ENCODE results near the gene SEC24B.

SEC24B gene

GRCh38 chr4:109572154-109572553 is 138.5 kb downstream of the SEC24B start:
- TF ChIP-seq GATA3 (IDR thresholded peaks at IDR 0.05; ENCODE audit: low read depth, low read length) = no peak
- no peak for TF ChIP-seq GATA2 (IDR thresholded peaks at IDR 0.05; ENCODE audit: low read depth, low read length)

- TF ChIP-seq GATA2 (IDR thresholded peaks at IDR 0.05; ENCODE audit: low read depth, low read length) = no peak
- no peak for TF ChIP-seq GATA3 (IDR thresholded peaks at IDR 0.05; ENCODE audit: low read depth, low read length)
Measured at GRCh38 chr4:109574443-109574850, 140.8 kb downstream of the SEC24B start.

- TF ChIP-seq GATA2 (IDR thresholded peaks at IDR 0.05; ENCODE audit: low read depth, low read length) = no peak
- no peak for TF ChIP-seq GATA3 (IDR thresholded peaks at IDR 0.05; ENCODE audit: low read depth, low read length)
Measured at GRCh38 chr4:109574931-109575804, 141.6 kb downstream of the SEC24B start.

GRCh38 chr4:109576462-109576861 is 142.8 kb downstream of the SEC24B start:
- TF ChIP-seq GATA3 (IDR thresholded peaks at IDR 0.05; ENCODE audit: low read depth, low read length) (no peak), GATA2 (IDR thresholded peaks at IDR 0.05; ENCODE audit: low read depth, low read length) (no peak)

GRCh38 chr4:109578846-109579245 is 145.2 kb downstream of the SEC24B start:
- TF ChIP-seq GATA3 (IDR thresholded peaks at IDR 0.05; ENCODE audit: low read depth, low read length) = no peak
- TF ChIP-seq GATA2 (IDR thresholded peaks at IDR 0.05; ENCODE audit: low read depth, low read length) = no peak

GRCh38 chr4:109588176-109588575 is 154.6 kb downstream of the SEC24B start:
- no peak for TF ChIP-seq GATA3 (IDR thresholded peaks at IDR 0.05; ENCODE audit: low read depth, low read length)
- no peak for TF ChIP-seq GATA2 (IDR thresholded peaks at IDR 0.05; ENCODE audit: low read depth, low read length)

GRCh38 chr4:109589119-109589518 is 155.5 kb downstream of the SEC24B start:
- no peak for TF ChIP-seq GATA2 (IDR thresholded peaks at IDR 0.05; ENCODE audit: low read depth, low read length)
- TF ChIP-seq GATA3 (IDR thresholded peaks at IDR 0.05; ENCODE audit: low read depth, low read length) = no peak

- TF ChIP-seq GATA3 (IDR thresholded peaks at IDR 0.05; ENCODE audit: low read depth, low read length) = no peak
- no peak for TF ChIP-seq GATA2 (IDR thresholded peaks at IDR 0.05; ENCODE audit: low read depth, low read length)
Measured at GRCh38 chr4:109589605-109590004, 156.0 kb downstream of the SEC24B start.
